Measurements from ENCODE around the gene RARB. TPM values are rescaled to one million over a fixed set of nuclear protein-coding genes. Genes with fewer than 3 reads are reported as not detected.

RARB gene
- total and polyA plus RNA-seq, 2 experiments from 2014 or later = 0.14 to 0.42 TPM

GRCh38 chr3:25531971-25532370 lies 103.9 kb downstream of the RARB start:
- no peaks in the 10 kb centered on the region for H3K79me2 ChIP-seq (replicated peaks; ENCODE audit: insufficient read depth)
- no peak overlapping the region for H2AFZ ChIP-seq
- no peaks in the 10 kb centered on the region for H3F3A ChIP-seq (replicated peaks; ENCODE audit: low read depth)
- H3K4me3 ChIP-seq = no peak overlapping the region
- H3K27me3 ChIP-seq (ENCODE audit: insufficient read depth) = no peaks in the 10 kb centered on the region
- no peaks in the 10 kb centered on the region for H4K20me1 ChIP-seq (replicated peaks; ENCODE audit: insufficient read depth)
- H3K27me3 Mint-ChIP-seq (ENCODE audit: insufficient read depth, low read depth, poor library complexity) = no peaks in the 10 kb centered on the region
- H3K4me1 Mint-ChIP-seq = 0 out of 3 replicates have a peak, but pooled peaks cover 5% of the 10 kb centered on the region
- no peaks in the 10 kb centered on the region for H3K4me1 ChIP-seq (ENCODE audit: insufficient read depth)
- H3K9me2 ChIP-seq (ENCODE audit: insufficient read depth) = peaks cover 4% of the 10 kb centered on the region; the same call in 1 of the 2 replicates
- DNase-seq (ENCODE audit: low spot score) = no peak
- no peaks in the 10 kb centered on the region for H3K36me3 ChIP-seq (ENCODE audit: insufficient read depth)
- peaks cover 13% of the 10 kb centered on the region; the same call in 2 of the 3 replicates for H3K9me3 Mint-ChIP-seq
- H3K27ac ChIP-seq (ENCODE audit: low read depth) = no peak overlapping the region
- ATAC-seq = no peak
- H3K4me2 ChIP-seq = no peak overlapping the region
- TF ChIP-seq CREB1 (CRISPR knock-in tag; IDR thresholded peaks at IDR 0.05; ENCODE audit: low read depth) (no peak), ZNF462 (CRISPR knock-in tag; IDR thresholded peaks at IDR 0.05) (no peak), JUNB (IDR thresholded peaks at IDR 0.05; ENCODE audit: unreplicated experiment) (no peak), REST (IDR thresholded peaks at IDR 0.05; ENCODE audit: unreplicated experiment) (no peak), CTCF (conservative IDR thresholded peaks at IDR 0.05; ENCODE audit: low read depth in 2 of 2) (no peak), ETS1 (IDR thresholded peaks at IDR 0.05) (no peak), STAT1 (IDR thresholded peaks at IDR 0.05; ENCODE audit: unreplicated experiment) (no peak), NANOG (IDR thresholded peaks at IDR 0.05; ENCODE audit: borderline replicate concordance) (no peak), EZH2 (IDR thresholded peaks at IDR 0.05; ENCODE audit: low read depth, unreplicated experiment) (no peak), ZNF331 (CRISPR knock-in tag; IDR thresholded peaks at IDR 0.05; ENCODE audit: low read depth) (no peak), ZNF114 (CRISPR knock-in tag; IDR thresholded peaks at IDR 0.05) (no peak), EZH2phosphoT487 (IDR thresholded peaks at IDR 0.05; ENCODE audit: unreplicated experiment) (no peak), POLR2AphosphoS5 (IDR thresholded peaks at IDR 0.05; ENCODE audit: low read depth) (no peak)
- H3K36me3 Mint-ChIP-seq (ENCODE audit: low read depth) = 0 out of 3 replicates have a peak, but pooled peaks cover 2% of the 10 kb centered on the region
- no peak overlapping the region for H3K4me3 Mint-ChIP-seq
- H3K27ac Mint-ChIP-seq = no peak overlapping the region

Measured in GM23338 (cell line).